PC-3 (cell line): ENCODE measurements around the gene PBX4. TPM values are rescaled to one million over a fixed set of nuclear protein-coding genes. Genes with fewer than 3 reads are reported as not detected.

Source experiments
- ATAC-seq: fragments of 200-7000 bp; cut with Tn5 transposase; 2 replicates; pipeline ENCODE4 v1.9.1; 2020; ENCODE audit warnings: mild to moderate bottlenecking, moderate library complexity
- BruUV-seq: library from RNA; stranded (reverse); fragments of 400-500 nt; replicated peaks from 2 replicates; lab custom pipeline; 2021; lab: Mats Ljungman, UMichigan
- CTCF ChIA-PET: fragments of 300-600 bp; sonication (Branson Sonifier 250); formaldehyde crosslinking; loops from one replicate; lab custom pipeline; 2022; ENCODE audit warnings: antibody characterized with exemption; lab: Charles Lee
- POLR2A ChIA-PET: fragments of 300-600 bp; sonication (Branson Sonifier 250); formaldehyde crosslinking; loops from one replicate; lab custom pipeline; 2022; ENCODE audit warnings: antibody characterized with exemption; ENCODE audit not compliant: unreplicated experiment; lab: Charles Lee
- DNase-seq: peaks from one replicate; pipeline ENCODE4 v3.0.0-alpha.2; 2015
- H2AFZ ChIP-seq: fragments of 300-600 bp; sonication (generic); 2 replicates; pipeline ENCODE4 v1.6.0; 2016; ENCODE audit warnings: antibody characterized with exemption, low read length
- H3F3A ChIP-seq: fragments of 300-600 bp; sonication (generic); one replicate; pipeline ENCODE4 v1.6.0; 2017; ENCODE audit warnings: antibody characterized with exemption, low read length, control low read depth, mild to moderate bottlenecking; ENCODE audit not compliant: unreplicated experiment
- H3K27ac ChIP-seq: fragments of 300-600 bp; sonication (generic); 2 replicates; pipeline ENCODE4 v1.5.1; 2016; ENCODE audit warnings: mild to moderate bottlenecking, low read length
- H3K27me3 ChIP-seq: fragments of 300-600 bp; sonication (generic); 2 replicates; pipeline ENCODE4 v1.6.1; 2016; ENCODE audit warnings: low read length, mixed read lengths
- H3K36me3 ChIP-seq: fragments of 300-600 bp; sonication (generic); 2 replicates; pipeline ENCODE4 v1.6.1; 2016; ENCODE audit warnings: low read depth, mixed run types, low read length, mixed read lengths
- H3K4me1 ChIP-seq: fragments of 300-600 bp; sonication (generic); 2 replicates; pipeline ENCODE4 v1.5.1; 2016; ENCODE audit warnings: low read length; ENCODE audit not compliant: insufficient read depth
- H3K4me2 ChIP-seq: fragments of 300-600 bp; sonication (generic); 2 replicates; pipeline ENCODE4 v1.6.0; 2016; ENCODE audit warnings: low read length
- H3K4me3 ChIP-seq: fragments of 300-600 bp; sonication (generic); 2 replicates; pipeline ENCODE4 v1.5.1; 2016; ENCODE audit warnings: mild to moderate bottlenecking, low read length, mixed read lengths
- H3K79me2 ChIP-seq: fragments of 300-600 bp; sonication (generic); 2 replicates; pipeline ENCODE4 v1.6.1; 2017; ENCODE audit warnings: low read length, mixed read lengths
- H3K9ac ChIP-seq: fragments of 300-600 bp; sonication (generic); 2 replicates; pipeline ENCODE4 v1.6.0; 2016; ENCODE audit warnings: mild to moderate bottlenecking, low read length
- H3K9me2 ChIP-seq: fragments of 300-600 bp; sonication (generic); replicated peaks from 2 replicates; pipeline ENCODE4 v1.6.1; 2016; ENCODE audit warnings: mixed run types, low read length, mixed read lengths
- H3K9me3 ChIP-seq: fragments of 300-600 bp; sonication (generic); 2 replicates; pipeline ENCODE4 v1.6.1; 2016; ENCODE audit warnings: low read length, mixed read lengths
- H4K20me1 ChIP-seq: fragments of 300-600 bp; sonication (generic); 2 replicates; pipeline ENCODE4 v1.6.1; 2016; ENCODE audit warnings: low read length, mixed read lengths
- EZH2 ChIP-seq: fragments of 300-600 bp; sonication (generic); IDR thresholded peaks from one replicate; pipeline ENCODE4 v1.6.1; 2017; ENCODE audit warnings: antibody characterized with exemption, mild to moderate bottlenecking, low read length; ENCODE audit not compliant: unreplicated experiment
- EZH2phosphoT487 ChIP-seq: fragments of 300-600 bp; sonication (generic); IDR thresholded peaks from 2 replicates; pipeline ENCODE4 v1.6.1; 2018; ENCODE audit warnings: mild to moderate bottlenecking, antibody characterized with exemption, low read length, borderline replicate concordance
- intact Hi-C: fragments of 100-400 bp; cut with micrococcal nuclease; formaldehyde crosslinking; loops from 2 replicates; pipeline ENCODE4 v1.9.0; 2023
- total RNA-seq: library from RNA; depleted of rRNA; stranded (reverse); fragments of >200 nt; gene quantifications from 2 replicates; pipeline ENCODE4 v1.2.3, GENCODE V29; 2014
- TF ChIP-seq, protein P1 (sequence below): fragments of 300-600 bp; sonication (generic); conservative IDR thresholded peaks from 2 replicates; pipeline ENCODE4 v1.5.1; 2017; ENCODE audit warnings: antibody characterized with exemption, low read depth, mild to moderate bottlenecking, low read length

PBX4 gene
- total RNA-seq, 1 experiment from 2014 or later, result 6.9 TPM

GRCh38 chr19:19545707-19546106 lies 72.8 kb downstream of the PBX4 start:
- Histone ChIP-seq H2AFZ (no peak overlapping the region), H3K4me1 (peaks cover 4% of the 10 kb centered on the region; the same call in 1 of the 2 replicates), H3K36me3 (no peaks in the 10 kb centered on the region), H3K4me3 (no peak overlapping the region), H3K9me2 (no peaks in the 10 kb centered on the region), H3K79me2 (no peaks in the 10 kb centered on the region), H3K9me3 (no peaks in the 10 kb centered on the region), H3K27ac (no peak overlapping the region), H3K4me2 (no peak overlapping the region), H3F3A (no peaks in the 10 kb centered on the region), H3K27me3 (no peaks in the 10 kb centered on the region), H3K9ac (no peak overlapping the region), H4K20me1 (no peaks in the 10 kb centered on the region)
- ChIA-PET POLR2A (no interaction called here), CTCF (no interaction called here)
- no peak for ATAC-seq
- intact Hi-C loops, result no loop called here
- no peak for TF ChIP-seq EZH2phosphoT487
- TF ChIP-seq, protein P1, sequence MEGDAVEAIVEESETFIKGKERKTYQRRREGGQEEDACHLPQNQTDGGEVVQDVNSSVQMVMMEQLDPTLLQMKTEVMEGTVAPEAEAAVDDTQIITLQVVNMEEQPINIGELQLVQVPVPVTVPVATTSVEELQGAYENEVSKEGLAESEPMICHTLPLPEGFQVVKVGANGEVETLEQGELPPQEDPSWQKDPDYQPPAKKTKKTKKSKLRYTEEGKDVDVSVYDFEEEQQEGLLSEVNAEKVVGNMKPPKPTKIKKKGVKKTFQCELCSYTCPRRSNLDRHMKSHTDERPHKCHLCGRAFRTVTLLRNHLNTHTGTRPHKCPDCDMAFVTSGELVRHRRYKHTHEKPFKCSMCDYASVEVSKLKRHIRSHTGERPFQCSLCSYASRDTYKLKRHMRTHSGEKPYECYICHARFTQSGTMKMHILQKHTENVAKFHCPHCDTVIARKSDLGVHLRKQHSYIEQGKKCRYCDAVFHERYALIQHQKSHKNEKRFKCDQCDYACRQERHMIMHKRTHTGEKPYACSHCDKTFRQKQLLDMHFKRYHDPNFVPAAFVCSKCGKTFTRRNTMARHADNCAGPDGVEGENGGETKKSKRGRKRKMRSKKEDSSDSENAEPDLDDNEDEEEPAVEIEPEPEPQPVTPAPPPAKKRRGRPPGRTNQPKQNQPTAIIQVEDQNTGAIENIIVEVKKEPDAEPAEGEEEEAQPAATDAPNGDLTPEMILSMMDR, result no peak
- TF ChIP-seq EZH2, result no peak
- DNase-seq, result no peak
- BruUV-seq, result no TSS peak

GRCh38 chr19:19544954-19545591 lies 73.4 kb downstream of the PBX4 start:
- H3K4me2 ChIP-seq, result no peak overlapping the region
- ATAC-seq (no peak), DNase-seq (no peak)
- TF ChIP-seq EZH2 (no peak), EZH2phosphoT487 (no peak)
- TF ChIP-seq, protein P1, result no peak
- no TSS peak for BruUV-seq
- no peak overlapping the region for H3K4me3 ChIP-seq
- CTCF ChIA-PET, result no interaction called here
- no peaks in the 10 kb centered on the region for H3K9me2 ChIP-seq
- no peaks in the 10 kb centered on the region for H3F3A ChIP-seq
- no peaks in the 10 kb centered on the region for H3K27me3 ChIP-seq
- no peak overlapping the region for H2AFZ ChIP-seq
- H3K27ac ChIP-seq, result no peak overlapping the region
- peaks cover 5% of the 10 kb centered on the region; the same call in 1 of the 2 replicates for H3K4me1 ChIP-seq
- POLR2A ChIA-PET, result no interaction called here
- no peaks in the 10 kb centered on the region for H4K20me1 ChIP-seq
- no peaks in the 10 kb centered on the region for H3K79me2 ChIP-seq
- H3K9me3 ChIP-seq, result no peaks in the 10 kb centered on the region
- H3K36me3 ChIP-seq, result no peaks in the 10 kb centered on the region
- H3K9ac ChIP-seq, result no peak overlapping the region
- intact Hi-C loops, result no loop called here

- no TSS peak for BruUV-seq
- CTCF ChIA-PET, result no interaction called here
Observed at GRCh38 chr19:19544257-19544953, 74.1 kb downstream of the PBX4 start.

More at GRCh38 chr19:19544257-19544953, 74.1 kb downstream of the PBX4 start:
- TF ChIP-seq, protein P1, result no peak
- TF ChIP-seq EZH2 (no peak), EZH2phosphoT487 (no peak)
- peaks cover 5% of the 10 kb centered on the region; the same call in 1 of the 2 replicates for H3K4me1 ChIP-seq
- no peak overlapping the region for H2AFZ ChIP-seq
- POLR2A ChIA-PET, result no interaction called here
- no peaks in the 10 kb centered on the region for H3K27me3 ChIP-seq
- H3K27ac ChIP-seq, result no peak overlapping the region
- H3F3A ChIP-seq, result no peaks in the 10 kb centered on the region
- H3K9me3 ChIP-seq, result no peaks in the 10 kb centered on the region
- no peaks in the 10 kb centered on the region for H4K20me1 ChIP-seq
- H3K4me3 ChIP-seq, result no peak overlapping the region
- H3K9ac ChIP-seq, result no peak overlapping the region
- H3K4me2 ChIP-seq, result no peak overlapping the region
- DNase-seq, result no peak
- no peaks in the 10 kb centered on the region for H3K9me2 ChIP-seq
- no peak for ATAC-seq
- no peaks in the 10 kb centered on the region for H3K36me3 ChIP-seq
- intact Hi-C loops, result no loop called here
- no peaks in the 10 kb centered on the region for H3K79me2 ChIP-seq
